Lower leg skin (tissue), 3 donors: Measurements from ENCODE around the gene FAM53A.

Experiments used
- CTCF ChIP-seq, 3 donors: fragments of 450-650 bp; IDR thresholded peaks; one replicate each; pipeline ENCODE4 v1.5.1; 2016; ENCODE audit warnings: antibody characterized with exemption in 3 of 3, mild to moderate bottlenecking in 3 of 3, moderate library complexity in 2 of 3
- POLR2A ChIP-seq, 2 donors: fragments of 450-650 bp; IDR thresholded peaks; one replicate each; pipeline ENCODE4 v1.6.1; 2016 to 2017; ENCODE audit warnings: antibody characterized with exemption in 2 of 2, mild to moderate bottlenecking in 1 of 2, moderate library complexity in 1 of 2

GRCh38 chr4:1678244-1678643, 5.9 kb downstream of the FAM53A start:
- TF ChIP-seq CTCF (IDR thresholded peaks at IDR 0.05) (no peak), POLR2A (IDR thresholded peaks at IDR 0.05) (no peak)
